Measurements from ENCODE around the gene RFTN1.

The RFTN1 gene

DNA sequence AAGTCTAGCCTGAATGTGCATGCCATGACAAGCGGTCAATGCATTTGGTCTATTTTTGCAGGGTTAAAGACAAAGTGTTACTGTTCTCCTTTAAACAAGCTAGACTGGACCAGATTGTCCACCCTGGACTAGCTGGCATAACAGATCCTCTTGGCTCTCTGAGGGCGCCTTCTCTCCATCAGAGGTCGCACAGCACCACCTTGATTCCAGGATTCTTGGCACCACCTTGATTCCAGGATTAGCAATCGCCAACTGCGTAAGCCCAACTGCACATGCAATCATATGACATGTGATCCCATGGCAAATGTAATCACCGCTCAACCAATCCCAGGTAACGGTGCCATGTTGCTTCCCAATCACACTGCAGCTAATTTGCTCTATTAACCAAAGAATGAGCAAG is 149.9 kb downstream of the RFTN1 start:
- no peaks in the 10 kb centered on the region for H3K27me3 ChIP-seq (ENCODE audit: insufficient read depth, low read length, poor library complexity, severe bottlenecking)
- no peak overlapping the region for H3K9ac ChIP-seq (ENCODE audit: low read depth, low read length, poor library complexity, severe bottlenecking)
- H3K36me3 ChIP-seq (ENCODE audit: insufficient read depth, low read length), result peaks cover 78% of the 10 kb centered on the region; the same call in 1 of the 2 replicates
- no peaks in the 10 kb centered on the region for H3K9me2 ChIP-seq (replicated peaks; ENCODE audit: low read depth, low read length)
- no peak for TF ChIP-seq EZH2phosphoT487 (IDR thresholded peaks at IDR 0.05; ENCODE audit: borderline replicate concordance)
- TF ChIP-seq CTCF (conservative IDR thresholded peaks at IDR 0.05; ENCODE audit: low read length), result no peak
- H2AFZ ChIP-seq (ENCODE audit: low read length), result no peak overlapping the region
- no peaks in the 10 kb centered on the region for H3F3A ChIP-seq (ENCODE audit: low read depth)
- no peak overlapping the region for H3K4me2 ChIP-seq (ENCODE audit: low read depth, low read length, poor library complexity, severe bottlenecking)
- H3K9me3 ChIP-seq (ENCODE audit: insufficient read depth, low read depth, low read length), result no peaks in the 10 kb centered on the region
- H3K4me3 ChIP-seq (ENCODE audit: low read length, poor library complexity, severe bottlenecking), result no peak overlapping the region
- no peaks in the 10 kb centered on the region for H3K79me2 ChIP-seq (ENCODE audit: insufficient read depth, low read length)
- H3K4me1 ChIP-seq (ENCODE audit: insufficient read depth, low read length, poor library complexity, severe bottlenecking), result peaks cover 14% of the 10 kb centered on the region
- H4K20me1 ChIP-seq (ENCODE audit: insufficient read depth, low read length, poor library complexity, severe bottlenecking), result no peaks in the 10 kb centered on the region

GRCh38 chr3:16362770-16363169 is 150.7 kb downstream of the RFTN1 start:
- Histone ChIP-seq H3F3A (ENCODE audit: low read depth) (no peaks in the 10 kb centered on the region), H3K9ac (ENCODE audit: low read depth, low read length, poor library complexity, severe bottlenecking) (no peak overlapping the region), H3K4me2 (ENCODE audit: low read depth, low read length, poor library complexity, severe bottlenecking) (no peak overlapping the region), H2AFZ (ENCODE audit: low read length) (no peak overlapping the region), H3K79me2 (ENCODE audit: insufficient read depth, low read length) (no peaks in the 10 kb centered on the region), H4K20me1 (ENCODE audit: insufficient read depth, low read length, poor library complexity, severe bottlenecking) (no peaks in the 10 kb centered on the region), H3K27me3 (ENCODE audit: insufficient read depth, low read length, poor library complexity, severe bottlenecking) (no peaks in the 10 kb centered on the region), H3K4me1 (ENCODE audit: insufficient read depth, low read length, poor library complexity, severe bottlenecking) (peaks cover 8% of the 10 kb centered on the region), H3K36me3 (ENCODE audit: insufficient read depth, low read length) (peaks cover 80% of the 10 kb centered on the region; the same call in 1 of the 2 replicates), H3K9me2 (replicated peaks; ENCODE audit: low read depth, low read length) (no peaks in the 10 kb centered on the region), H3K9me3 (ENCODE audit: insufficient read depth, low read depth, low read length) (no peaks in the 10 kb centered on the region), H3K4me3 (ENCODE audit: low read length, poor library complexity, severe bottlenecking) (no peak overlapping the region)
- no peak for TF ChIP-seq EZH2phosphoT487 (IDR thresholded peaks at IDR 0.05; ENCODE audit: borderline replicate concordance)
- TF ChIP-seq CTCF (conservative IDR thresholded peaks at IDR 0.05; ENCODE audit: low read length), result no peak

DNA sequence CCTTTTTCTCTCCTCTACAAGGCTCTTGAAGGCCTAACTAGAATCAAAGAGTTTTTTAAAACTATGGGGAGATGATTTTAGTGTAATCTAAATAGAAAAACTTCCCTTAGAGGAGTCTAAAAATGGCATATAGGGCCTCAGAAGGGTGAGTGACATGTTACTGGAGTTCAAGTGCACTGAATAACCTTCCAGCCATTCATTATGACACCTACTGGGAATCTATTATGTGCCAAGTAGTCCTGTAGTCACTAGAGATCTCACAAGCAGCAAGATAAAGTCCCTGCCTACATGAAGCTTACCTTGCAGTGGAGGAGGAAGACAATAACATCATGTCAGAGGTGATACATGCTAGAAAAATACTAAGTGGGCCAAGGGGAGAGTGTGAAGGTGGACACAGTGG is 152.4 kb downstream of the RFTN1 start:
- Histone ChIP-seq H3K9me2 (replicated peaks; ENCODE audit: low read depth, low read length) (no peaks in the 10 kb centered on the region), H2AFZ (ENCODE audit: low read length) (no peak overlapping the region), H3K4me3 (ENCODE audit: low read length, poor library complexity, severe bottlenecking) (no peak overlapping the region), H3K36me3 (ENCODE audit: insufficient read depth, low read length) (peaks cover 78% of the 10 kb centered on the region; the same call in 1 of the 2 replicates), H4K20me1 (ENCODE audit: insufficient read depth, low read length, poor library complexity, severe bottlenecking) (no peaks in the 10 kb centered on the region), H3K4me1 (ENCODE audit: insufficient read depth, low read length, poor library complexity, severe bottlenecking) (peaks cover 5% of the 10 kb centered on the region), H3K9me3 (ENCODE audit: insufficient read depth, low read depth, low read length) (no peaks in the 10 kb centered on the region), H3K4me2 (ENCODE audit: low read depth, low read length, poor library complexity, severe bottlenecking) (no peak overlapping the region), H3K9ac (ENCODE audit: low read depth, low read length, poor library complexity, severe bottlenecking) (no peak overlapping the region), H3K27me3 (ENCODE audit: insufficient read depth, low read length, poor library complexity, severe bottlenecking) (no peaks in the 10 kb centered on the region), H3K79me2 (ENCODE audit: insufficient read depth, low read length) (no peaks in the 10 kb centered on the region), H3F3A (ENCODE audit: low read depth) (no peaks in the 10 kb centered on the region)
- TF ChIP-seq CTCF (conservative IDR thresholded peaks at IDR 0.05; ENCODE audit: low read length) (no peak), EZH2phosphoT487 (IDR thresholded peaks at IDR 0.05; ENCODE audit: borderline replicate concordance) (no peak)

Measured in Loucy (cell line).